HEK293 (cell line): Measurements from ENCODE around the gene ARHGAP42.

Experiments used
- CTCF ChIA-PET: fragments of 350-600 bp; formaldehyde crosslinking; extraction: SDS; loops from one replicate; lab custom pipeline; 2021; ENCODE audit warnings: antibody characterized with exemption; lab: Yijun Ruan, JAX
- POLR2A ChIA-PET: fragments of 300-600 bp; formaldehyde crosslinking; extraction: SDS; loops from one replicate; lab custom pipeline; 2020; ENCODE audit warnings: antibody characterized with exemption, inconsistent platforms; lab: Yijun Ruan, JAX
- H3K27ac ChIP-seq: fragments of 200-500 bp; sonication (Bioruptor generic); 2 replicates; pipeline ENCODE4 v1.5.1; 2014; ENCODE audit warnings: low read depth, low read length, control low read depth, inconsistent platforms; ENCODE audit errors: extremely low read depth
- H3K36me3 ChIP-seq, 2 experiments: fragments of 200-500 bp in 1 of 2; sonication (Bioruptor generic) in 1 of 2; 1 replicate in 1 of 2; 2 replicates in 1 of 2; pipeline ENCODE4 v1.5.1; 2014 to 2017; ENCODE audit warnings: inconsistent platforms in 2 of 2, low read length in 2 of 2; ENCODE audit not compliant: control insufficient read depth in 2 of 2, insufficient read depth in 1 of 2
- H3K4me1 ChIP-seq: fragments of 200-500 bp; sonication (Bioruptor generic); 2 replicates; pipeline ENCODE4 v1.5.1; 2014; ENCODE audit warnings: mild to moderate bottlenecking, low read length, inconsistent platforms; ENCODE audit not compliant: control insufficient read depth, insufficient read depth
- H3K4me3 ChIP-seq: 2 replicates; pipeline ENCODE4 v1.5.1; 2011; ENCODE audit warnings: low read depth, mild to moderate bottlenecking, control low read depth, low read length, moderate library complexity
- H3K9me3 ChIP-seq: fragments of 200-500 bp; sonication (Bioruptor generic); 2 replicates; pipeline ENCODE4 v1.5.1; 2014; ENCODE audit warnings: low read depth, low read length, inconsistent platforms; ENCODE audit not compliant: control insufficient read depth, insufficient read depth
- KLF7 ChIP-seq: fragments of 450-650 bp; formaldehyde crosslinking; IDR thresholded peaks from 2 replicates; pipeline ENCODE4 v1.5.1; 2016; ENCODE audit warnings: missing biosample characterization, missing genetic modification characterization, borderline replicate concordance
- OSR2 ChIP-seq: fragments of 450-650 bp; formaldehyde crosslinking; IDR thresholded peaks from 2 replicates; pipeline ENCODE4 v1.5.1; 2016; ENCODE audit warnings: missing biosample characterization, missing genetic modification characterization
- SCRT2 ChIP-seq: fragments of 450-650 bp; formaldehyde crosslinking; IDR thresholded peaks from 2 replicates; pipeline ENCODE4 v1.5.1; 2016; ENCODE audit warnings: missing biosample characterization, missing genetic modification characterization
- YY2 ChIP-seq: fragments of 450-650 bp; formaldehyde crosslinking; IDR thresholded peaks from 2 replicates; pipeline ENCODE4 v1.5.1; 2016; ENCODE audit warnings: missing biosample characterization, missing genetic modification characterization
- ZBTB20 ChIP-seq: fragments of 450-650 bp; formaldehyde crosslinking; IDR thresholded peaks from 2 replicates; pipeline ENCODE4 v1.5.1; 2016; ENCODE audit warnings: missing biosample characterization, missing genetic modification characterization
- ZNF157 ChIP-seq: fragments of 450-650 bp; formaldehyde crosslinking; IDR thresholded peaks from 2 replicates; pipeline ENCODE4 v1.5.1; 2016; ENCODE audit warnings: missing biosample characterization, missing genetic modification characterization
- ZNF23 ChIP-seq: fragments of 450-650 bp; formaldehyde crosslinking; IDR thresholded peaks from 2 replicates; pipeline ENCODE4 v1.5.1; 2016; ENCODE audit warnings: missing biosample characterization, missing genetic modification characterization, borderline replicate concordance
- ZNF24 ChIP-seq: fragments of 450-650 bp; formaldehyde crosslinking; IDR thresholded peaks from 2 replicates; pipeline ENCODE4 v1.5.1; 2016; ENCODE audit warnings: missing biosample characterization, missing genetic modification characterization
- ZNF302 ChIP-seq: fragments of 450-650 bp; formaldehyde crosslinking; IDR thresholded peaks from 2 replicates; pipeline ENCODE4 v1.5.1; 2016; ENCODE audit warnings: missing biosample characterization, missing genetic modification characterization, low read depth
- ZNF350 ChIP-seq: fragments of 450-650 bp; formaldehyde crosslinking; IDR thresholded peaks from 2 replicates; pipeline ENCODE4 v1.5.0; 2017; ENCODE audit warnings: missing biosample characterization, mild to moderate bottlenecking, missing genetic modification characterization
- ZNF394 ChIP-seq: fragments of 450-650 bp; formaldehyde crosslinking; IDR thresholded peaks from 2 replicates; pipeline ENCODE4 v1.5.1; 2016; ENCODE audit warnings: missing biosample characterization, missing genetic modification characterization, mild to moderate bottlenecking, moderate library complexity, borderline replicate concordance
- ZNF404 ChIP-seq: fragments of 450-650 bp; formaldehyde crosslinking; IDR thresholded peaks from 2 replicates; pipeline ENCODE4 v1.5.1; 2017; ENCODE audit warnings: missing biosample characterization, missing genetic modification characterization
- ZNF555 ChIP-seq: fragments of 450-650 bp; formaldehyde crosslinking; conservative IDR thresholded peaks from 2 replicates; pipeline ENCODE4 v1.5.1; 2017; ENCODE audit warnings: missing biosample characterization, mild to moderate bottlenecking, missing genetic modification characterization, inconsistent platforms
- ZNF596 ChIP-seq: fragments of 450-650 bp; IDR thresholded peaks from 2 replicates; pipeline ENCODE4 v1.5.0; 2018; ENCODE audit warnings: missing biosample characterization, mild to moderate bottlenecking, missing genetic modification characterization, moderate library complexity
- ZNF670 ChIP-seq: fragments of 450-650 bp; formaldehyde crosslinking; IDR thresholded peaks from 2 replicates; pipeline ENCODE4 v1.5.1; 2016; ENCODE audit warnings: missing biosample characterization, missing genetic modification characterization, low read depth
- ZXDB ChIP-seq: fragments of 450-650 bp; formaldehyde crosslinking; IDR thresholded peaks from 2 replicates; pipeline ENCODE4 v1.5.1; 2016; ENCODE audit warnings: missing biosample characterization, missing genetic modification characterization
- TF ChIP-seq, protein P1 (sequence below): fragments of 450-650 bp; formaldehyde crosslinking; optimal IDR thresholded peaks from 2 replicates; pipeline ENCODE3; 2016; ENCODE audit warnings: missing biosample characterization, mild to moderate bottlenecking, missing genetic modification characterization
- TF ChIP-seq, protein P2 (sequence below): fragments of 450-650 bp; formaldehyde crosslinking; IDR thresholded peaks from 2 replicates; pipeline ENCODE4 v1.5.1; 2017; ENCODE audit warnings: missing biosample characterization, missing genetic modification characterization
- TF ChIP-seq, protein P3 (sequence below): fragments of 450-650 bp; formaldehyde crosslinking; IDR thresholded peaks from 2 replicates; pipeline ENCODE4 v1.5.1; 2016; ENCODE audit warnings: missing biosample characterization, missing genetic modification characterization
- TF ChIP-seq, protein P4 (sequence below): fragments of 450-650 bp; formaldehyde crosslinking; IDR thresholded peaks from 2 replicates; pipeline ENCODE4 v1.5.1; 2017; ENCODE audit warnings: missing biosample characterization, missing genetic modification characterization
- TF ChIP-seq, protein P5 (sequence below): fragments of 450-650 bp; formaldehyde crosslinking; IDR thresholded peaks from 2 replicates; pipeline ENCODE4 v1.5.0; 2017; ENCODE audit warnings: missing biosample characterization, missing genetic modification characterization, borderline replicate concordance
- TF ChIP-seq, protein P6 (sequence below): fragments of 450-650 bp; formaldehyde crosslinking; IDR thresholded peaks from 2 replicates; pipeline ENCODE4 v1.5.1; 2016; ENCODE audit warnings: missing biosample characterization, missing genetic modification characterization
- TF ChIP-seq, protein P7 (sequence below): fragments of 450-650 bp; formaldehyde crosslinking; IDR thresholded peaks from 2 replicates; pipeline ENCODE4 v1.5.1; 2016; ENCODE audit warnings: missing biosample characterization, missing genetic modification characterization
- TF ChIP-seq, protein P8 (sequence below): fragments of 450-650 bp; formaldehyde crosslinking; IDR thresholded peaks from 2 replicates; pipeline ENCODE4 v1.5.1; 2016; ENCODE audit warnings: missing biosample characterization, missing genetic modification characterization

ARHGAP42 gene

DNA sequence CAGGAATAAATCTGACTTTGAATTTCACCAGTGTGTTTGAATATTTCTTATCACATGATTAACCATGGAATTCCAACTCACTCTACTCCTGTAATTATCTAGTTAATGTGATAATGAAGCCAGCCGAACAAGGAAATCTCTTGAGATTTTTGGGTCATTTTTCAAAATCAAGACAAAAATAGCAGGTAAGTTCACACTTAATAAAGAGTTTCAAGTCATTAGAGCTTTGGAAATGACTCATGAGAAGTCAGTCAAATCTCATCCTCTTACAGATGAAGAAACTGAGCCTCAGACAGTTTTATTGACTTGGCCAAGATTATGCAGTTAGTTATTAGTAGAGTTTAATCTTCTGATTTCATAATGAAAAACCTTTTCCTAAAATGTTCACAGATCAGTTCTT lies 148.8 kb downstream of the ARHGAP42 start:
- H3K4me3 ChIP-seq, result no peak overlapping the region
- ChIA-PET CTCF (no interaction called here), POLR2A (no interaction called here)
- no peak for TF ChIP-seq ZNF350 (tag by site-specific recombination)
- TF ChIP-seq, protein P1, sequence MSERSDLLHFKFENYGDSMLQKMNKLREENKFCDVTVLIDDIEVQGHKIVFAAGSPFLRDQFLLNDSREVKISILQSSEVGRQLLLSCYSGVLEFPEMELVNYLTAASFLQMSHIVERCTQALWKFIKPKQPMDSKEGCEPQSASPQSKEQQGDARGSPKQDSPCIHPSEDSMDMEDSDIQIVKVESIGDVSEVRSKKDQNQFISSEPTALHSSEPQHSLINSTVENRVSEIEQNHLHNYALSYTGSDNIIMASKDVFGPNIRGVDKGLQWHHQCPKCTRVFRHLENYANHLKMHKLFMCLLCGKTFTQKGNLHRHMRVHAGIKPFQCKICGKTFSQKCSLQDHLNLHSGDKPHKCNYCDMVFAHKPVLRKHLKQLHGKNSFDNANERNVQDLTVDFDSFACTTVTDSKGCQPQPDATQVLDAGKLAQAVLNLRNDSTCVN (tag by site-specific recombination), result no peak
- no peak for TF ChIP-seq ZNF157 (tag by site-specific recombination)
- TF ChIP-seq ZNF302 (tag by site-specific recombination), result no peak
- no peak for TF ChIP-seq ZNF555 (tag by site-specific recombination)
- TF ChIP-seq ZNF23 (tag by site-specific recombination), result no peak
- TF ChIP-seq, protein P2, sequence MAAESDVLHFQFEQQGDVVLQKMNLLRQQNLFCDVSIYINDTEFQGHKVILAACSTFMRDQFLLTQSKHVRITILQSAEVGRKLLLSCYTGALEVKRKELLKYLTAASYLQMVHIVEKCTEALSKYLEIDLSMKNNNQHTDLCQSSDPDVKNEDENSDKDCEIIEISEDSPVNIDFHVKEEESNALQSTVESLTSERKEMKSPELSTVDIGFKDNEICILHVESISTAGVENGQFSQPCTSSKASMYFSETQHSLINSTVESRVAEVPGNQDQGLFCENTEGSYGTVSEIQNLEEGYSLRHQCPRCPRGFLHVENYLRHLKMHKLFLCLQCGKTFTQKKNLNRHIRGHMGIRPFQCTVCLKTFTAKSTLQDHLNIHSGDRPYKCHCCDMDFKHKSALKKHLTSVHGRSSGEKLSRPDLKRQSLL (tag by site-specific recombination), result no peak
- no peak for TF ChIP-seq OSR2 (tag by site-specific recombination)
- TF ChIP-seq, protein P3, sequence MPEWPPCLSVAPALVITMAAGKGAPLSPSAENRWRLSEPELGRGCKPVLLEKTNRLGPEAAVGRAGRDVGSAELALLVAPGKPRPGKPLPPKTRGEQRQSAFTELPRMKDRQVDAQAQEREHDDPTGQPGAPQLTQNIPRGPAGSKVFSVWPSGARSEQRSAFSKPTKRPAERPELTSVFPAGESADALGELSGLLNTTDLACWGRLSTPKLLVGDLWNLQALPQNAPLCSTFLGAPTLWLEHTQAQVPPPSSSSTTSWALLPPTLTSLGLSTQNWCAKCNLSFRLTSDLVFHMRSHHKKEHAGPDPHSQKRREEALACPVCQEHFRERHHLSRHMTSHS (tag by site-specific recombination), result no peak
- no peak for TF ChIP-seq ZBTB20 (tag by site-specific recombination)
- no peak for TF ChIP-seq ZXDB
- TF ChIP-seq KLF7 (tag by site-specific recombination), result no peak
- TF ChIP-seq, protein P4, sequence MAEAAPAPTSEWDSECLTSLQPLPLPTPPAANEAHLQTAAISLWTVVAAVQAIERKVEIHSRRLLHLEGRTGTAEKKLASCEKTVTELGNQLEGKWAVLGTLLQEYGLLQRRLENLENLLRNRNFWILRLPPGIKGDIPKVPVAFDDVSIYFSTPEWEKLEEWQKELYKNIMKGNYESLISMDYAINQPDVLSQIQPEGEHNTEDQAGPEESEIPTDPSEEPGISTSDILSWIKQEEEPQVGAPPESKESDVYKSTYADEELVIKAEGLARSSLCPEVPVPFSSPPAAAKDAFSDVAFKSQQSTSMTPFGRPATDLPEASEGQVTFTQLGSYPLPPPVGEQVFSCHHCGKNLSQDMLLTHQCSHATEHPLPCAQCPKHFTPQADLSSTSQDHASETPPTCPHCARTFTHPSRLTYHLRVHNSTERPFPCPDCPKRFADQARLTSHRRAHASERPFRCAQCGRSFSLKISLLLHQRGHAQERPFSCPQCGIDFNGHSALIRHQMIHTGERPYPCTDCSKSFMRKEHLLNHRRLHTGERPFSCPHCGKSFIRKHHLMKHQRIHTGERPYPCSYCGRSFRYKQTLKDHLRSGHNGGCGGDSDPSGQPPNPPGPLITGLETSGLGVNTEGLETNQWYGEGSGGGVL (tag by site-specific recombination), result no peak
- TF ChIP-seq, protein P5, sequence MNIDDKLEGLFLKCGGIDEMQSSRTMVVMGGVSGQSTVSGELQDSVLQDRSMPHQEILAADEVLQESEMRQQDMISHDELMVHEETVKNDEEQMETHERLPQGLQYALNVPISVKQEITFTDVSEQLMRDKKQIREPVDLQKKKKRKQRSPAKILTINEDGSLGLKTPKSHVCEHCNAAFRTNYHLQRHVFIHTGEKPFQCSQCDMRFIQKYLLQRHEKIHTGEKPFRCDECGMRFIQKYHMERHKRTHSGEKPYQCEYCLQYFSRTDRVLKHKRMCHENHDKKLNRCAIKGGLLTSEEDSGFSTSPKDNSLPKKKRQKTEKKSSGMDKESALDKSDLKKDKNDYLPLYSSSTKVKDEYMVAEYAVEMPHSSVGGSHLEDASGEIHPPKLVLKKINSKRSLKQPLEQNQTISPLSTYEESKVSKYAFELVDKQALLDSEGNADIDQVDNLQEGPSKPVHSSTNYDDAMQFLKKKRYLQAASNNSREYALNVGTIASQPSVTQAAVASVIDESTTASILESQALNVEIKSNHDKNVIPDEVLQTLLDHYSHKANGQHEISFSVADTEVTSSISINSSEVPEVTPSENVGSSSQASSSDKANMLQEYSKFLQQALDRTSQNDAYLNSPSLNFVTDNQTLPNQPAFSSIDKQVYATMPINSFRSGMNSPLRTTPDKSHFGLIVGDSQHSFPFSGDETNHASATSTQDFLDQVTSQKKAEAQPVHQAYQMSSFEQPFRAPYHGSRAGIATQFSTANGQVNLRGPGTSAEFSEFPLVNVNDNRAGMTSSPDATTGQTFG (tag by site-specific recombination), result no peak
- H3K4me1 ChIP-seq, result no peaks in the 10 kb centered on the region
- no peak overlapping the region for H3K27ac ChIP-seq
- no peaks in the 10 kb centered on the region for H3K36me3 ChIP-seq
- H3K9me3 ChIP-seq, result no peaks in the 10 kb centered on the region

DNA sequence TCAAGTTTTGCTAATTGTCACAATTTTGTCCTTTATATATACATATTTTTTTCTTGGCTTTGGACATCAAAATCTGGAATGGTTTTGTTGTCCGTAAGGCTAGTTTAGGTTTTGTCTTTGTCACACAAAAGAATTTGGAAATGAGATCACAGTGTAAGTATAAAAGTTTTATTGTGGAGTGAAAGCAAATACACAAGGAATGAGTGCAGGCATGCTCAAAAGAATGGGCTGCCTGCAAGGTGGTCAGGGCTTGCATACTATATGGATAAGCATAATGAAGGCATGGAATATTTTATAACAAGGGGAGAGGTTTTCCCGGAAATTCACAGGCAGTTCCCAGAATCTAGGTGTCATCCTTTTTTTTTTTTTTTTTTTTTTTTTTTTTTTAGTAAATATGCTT lies 150.2 kb downstream of the ARHGAP42 start:
- Histone ChIP-seq H3K4me3 (no peak overlapping the region), H3K27ac (no peak overlapping the region), H3K4me1 (peaks cover 3% of the 10 kb centered on the region; the same call in 1 of the 2 replicates), H3K9me3 (no peaks in the 10 kb centered on the region), H3K36me3 (no peaks in the 10 kb centered on the region)
- POLR2A ChIA-PET, result no interaction called here
- CTCF ChIA-PET, result no interaction called here
- TF ChIP-seq, protein P6, sequence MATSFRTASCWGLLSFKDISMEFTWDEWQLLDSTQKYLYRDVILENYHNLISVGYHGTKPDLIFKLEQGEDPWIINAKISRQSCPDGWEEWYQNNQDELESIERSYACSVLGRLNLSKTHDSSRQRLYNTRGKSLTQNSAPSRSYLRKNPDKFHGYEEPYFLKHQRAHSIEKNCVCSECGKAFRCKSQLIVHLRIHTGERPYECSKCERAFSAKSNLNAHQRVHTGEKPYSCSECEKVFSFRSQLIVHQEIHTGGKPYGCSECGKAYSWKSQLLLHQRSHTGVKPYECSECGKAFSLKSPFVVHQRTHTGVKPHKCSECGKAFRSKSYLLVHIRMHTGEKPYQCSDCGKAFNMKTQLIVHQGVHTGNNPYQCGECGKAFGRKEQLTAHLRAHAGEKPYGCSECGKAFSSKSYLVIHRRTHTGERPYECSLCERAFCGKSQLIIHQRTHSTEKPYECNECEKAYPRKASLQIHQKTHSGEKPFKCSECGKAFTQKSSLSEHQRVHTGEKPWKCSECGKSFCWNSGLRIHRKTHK (tag by site-specific recombination), result no peak
- TF ChIP-seq, protein P7, sequence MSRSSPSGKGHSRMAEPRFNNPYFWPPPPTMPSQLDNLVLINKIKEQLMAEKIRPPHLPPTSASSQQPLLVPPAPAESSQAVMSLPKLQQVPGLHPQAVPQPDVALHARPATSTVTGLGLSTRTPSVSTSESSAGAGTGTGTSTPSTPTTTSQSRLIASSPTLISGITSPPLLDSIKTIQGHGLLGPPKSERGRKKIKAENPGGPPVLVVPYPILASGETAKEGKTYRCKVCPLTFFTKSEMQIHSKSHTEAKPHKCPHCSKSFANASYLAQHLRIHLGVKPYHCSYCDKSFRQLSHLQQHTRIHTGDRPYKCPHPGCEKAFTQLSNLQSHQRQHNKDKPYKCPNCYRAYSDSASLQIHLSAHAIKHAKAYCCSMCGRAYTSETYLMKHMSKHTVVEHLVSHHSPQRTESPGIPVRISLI (tag by site-specific recombination), result no peak
- TF ChIP-seq ZNF670 (tag by site-specific recombination) (no peak), YY2 (tag by site-specific recombination) (no peak), ZNF24 (tag by site-specific recombination) (no peak), SCRT2 (tag by site-specific recombination) (no peak), ZNF596 (tag by site-specific recombination) (no peak), ZNF394 (tag by site-specific recombination) (no peak), ZNF404 (tag by site-specific recombination) (no peak)
- TF ChIP-seq, protein P8, sequence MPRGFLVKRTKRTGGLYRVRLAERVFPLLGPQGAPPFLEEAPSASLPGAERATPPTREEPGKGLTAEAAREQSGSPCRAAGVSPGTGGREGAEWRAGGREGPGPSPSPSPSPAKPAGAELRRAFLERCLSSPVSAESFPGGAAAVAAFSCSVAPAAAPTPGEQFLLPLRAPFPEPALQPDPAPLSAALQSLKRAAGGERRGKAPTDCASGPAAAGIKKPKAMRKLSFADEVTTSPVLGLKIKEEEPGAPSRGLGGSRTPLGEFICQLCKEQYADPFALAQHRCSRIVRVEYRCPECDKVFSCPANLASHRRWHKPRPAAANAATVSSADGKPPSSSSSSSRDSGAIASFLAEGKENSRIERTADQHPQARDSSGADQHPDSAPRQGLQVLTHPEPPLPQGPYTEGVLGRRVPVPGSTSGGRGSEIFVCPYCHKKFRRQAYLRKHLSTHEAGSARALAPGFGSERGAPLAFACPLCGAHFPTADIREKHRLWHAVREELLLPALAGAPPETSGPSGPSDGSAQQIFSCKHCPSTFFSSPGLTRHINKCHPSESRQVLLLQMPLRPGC (tag by site-specific recombination), result no peak
